ENCODE data around the gene MAPKAPK2.

The MAPKAPK2 gene

GRCh38 chr1:206651958-206652890 is 32.5 kb upstream of the MAPKAPK2 start:
- H3K4me1 ChIP-seq (ENCODE audit: control insufficient read depth, low read depth, low read length), result no peaks in the 10 kb centered on the region

GRCh38 chr1:206653715-206654459 is 30.8 kb upstream of the MAPKAPK2 start:
- DNase-seq, result no peak
- no peak overlapping the region for H2BK15ac ChIP-seq (replicated peaks; ENCODE audit: low read depth)
- no peak overlapping the region for H3K23ac ChIP-seq (ENCODE audit: low read length)
- H3K18ac ChIP-seq (ENCODE audit: low read length), result no peak overlapping the region
- no peak overlapping the region for H4K8ac ChIP-seq (ENCODE audit: low read depth, low read length)
- no peak overlapping the region for H3K56ac ChIP-seq (ENCODE audit: low read length)
- H3K79me1 ChIP-seq (ENCODE audit: low read length), result no peaks in the 10 kb centered on the region
- peaks cover 3% of the 10 kb centered on the region for H3K4me1 ChIP-seq (ENCODE audit: control insufficient read depth, low read depth, low read length)
- H2BK120ac ChIP-seq (ENCODE audit: low read depth, low read length), result no peak overlapping the region
- H2BK5ac ChIP-seq (ENCODE audit: low read length), result no peak overlapping the region
- WGBS (ENCODE audit: extremely low coverage, insufficient coverage, low lambda C conversion rate), result no CpG with 5 or more reads among the region's 7 CpGs
- no peaks in the 10 kb centered on the region for H3K27me3 ChIP-seq (ENCODE audit: insufficient read depth, low read length, poor library complexity)
- H3K27ac ChIP-seq (ENCODE audit: low read depth, low read length), result no peak overlapping the region
- H2AK5ac ChIP-seq (ENCODE audit: low read length), result no peak overlapping the region
- H3K9ac ChIP-seq (ENCODE audit: low read length), result no peak overlapping the region
- H3K79me2 ChIP-seq (ENCODE audit: control insufficient read depth, insufficient read depth, low read length), result no peaks in the 10 kb centered on the region
- no peak overlapping the region for H3K4me3 ChIP-seq (ENCODE audit: low read length)
- H3K4me2 ChIP-seq (ENCODE audit: low read length), result no peak overlapping the region
- H3K4ac ChIP-seq (ENCODE audit: low read depth, low read length), result no peak overlapping the region
- no peaks in the 10 kb centered on the region for H3K36me3 ChIP-seq (ENCODE audit: control insufficient read depth, insufficient read depth, low read length)
- no peak overlapping the region for H4K5ac ChIP-seq (ENCODE audit: low read length)

More at GRCh38 chr1:206651958-206652890, 32.5 kb upstream of the MAPKAPK2 start:
- H3K4me2 ChIP-seq (ENCODE audit: low read length), result no peak overlapping the region
- no peak overlapping the region for H2AK5ac ChIP-seq (ENCODE audit: low read length)
- no peaks in the 10 kb centered on the region for H3K79me2 ChIP-seq (ENCODE audit: control insufficient read depth, insufficient read depth, low read length)
- H4K5ac ChIP-seq (ENCODE audit: low read length), result no peak overlapping the region
- H3K56ac ChIP-seq (ENCODE audit: low read length), result no peak overlapping the region
- no peak overlapping the region for H3K4me3 ChIP-seq (ENCODE audit: low read length)
- H2BK15ac ChIP-seq (replicated peaks; ENCODE audit: low read depth), result no peak overlapping the region
- H3K36me3 ChIP-seq (ENCODE audit: control insufficient read depth, insufficient read depth, low read length), result peaks cover 4% of the 10 kb centered on the region
- no peak overlapping the region for H3K27ac ChIP-seq (ENCODE audit: low read depth, low read length)
- H3K9ac ChIP-seq (ENCODE audit: low read length), result no peak overlapping the region
- no peaks in the 10 kb centered on the region for H3K27me3 ChIP-seq (ENCODE audit: insufficient read depth, low read length, poor library complexity)
- no peak overlapping the region for H4K8ac ChIP-seq (ENCODE audit: low read depth, low read length)
- H3K23ac ChIP-seq (ENCODE audit: low read length), result no peak overlapping the region
- DNase-seq, result no peak
- H2BK5ac ChIP-seq (ENCODE audit: low read length), result no peak overlapping the region
- H3K79me1 ChIP-seq (ENCODE audit: low read length), result no peaks in the 10 kb centered on the region
- no peak overlapping the region for H3K18ac ChIP-seq (ENCODE audit: low read length)
- no CpG with 5 or more reads among the region's 5 CpGs for WGBS (ENCODE audit: extremely low coverage, insufficient coverage, low lambda C conversion rate)
- no peak overlapping the region for H3K4ac ChIP-seq (ENCODE audit: low read depth, low read length)
- no peak overlapping the region for H2BK120ac ChIP-seq (ENCODE audit: low read depth, low read length)

- H2BK15ac ChIP-seq (replicated peaks; ENCODE audit: low read depth), result no peak overlapping the region
- H3K23ac ChIP-seq (ENCODE audit: low read length), result no peak overlapping the region
- H3K79me2 ChIP-seq (ENCODE audit: control insufficient read depth, insufficient read depth, low read length), result no peaks in the 10 kb centered on the region
- H3K18ac ChIP-seq (ENCODE audit: low read length), result no peak overlapping the region
- H3K56ac ChIP-seq (ENCODE audit: low read length), result no peak overlapping the region
- H4K5ac ChIP-seq (ENCODE audit: low read length), result no peak overlapping the region
- WGBS (ENCODE audit: extremely low coverage, insufficient coverage, low lambda C conversion rate), result no CpG with 5 or more reads among the region's 2 CpGs
- no peaks in the 10 kb centered on the region for H3K27me3 ChIP-seq (ENCODE audit: insufficient read depth, low read length, poor library complexity)
- H2AK5ac ChIP-seq (ENCODE audit: low read length), result no peak overlapping the region
- H3K4ac ChIP-seq (ENCODE audit: low read depth, low read length), result no peak overlapping the region
- H3K27ac ChIP-seq (ENCODE audit: low read depth, low read length), result no peak overlapping the region
- no peak overlapping the region for H2BK120ac ChIP-seq (ENCODE audit: low read depth, low read length)
- no peak overlapping the region for H2BK5ac ChIP-seq (ENCODE audit: low read length)
- peaks cover 7% of the 10 kb centered on the region for H3K4me1 ChIP-seq (ENCODE audit: control insufficient read depth, low read depth, low read length)
- H3K4me2 ChIP-seq (ENCODE audit: low read length), result no peak overlapping the region
- no peak overlapping the region for H4K8ac ChIP-seq (ENCODE audit: low read depth, low read length)
- H3K4me3 ChIP-seq (ENCODE audit: low read length), result no peak overlapping the region
- no peaks in the 10 kb centered on the region for H3K79me1 ChIP-seq (ENCODE audit: low read length)
- no peak for DNase-seq
- no peak overlapping the region for H3K9ac ChIP-seq (ENCODE audit: low read length)
- no peaks in the 10 kb centered on the region for H3K36me3 ChIP-seq (ENCODE audit: control insufficient read depth, insufficient read depth, low read length)
Observed at GRCh38 chr1:206654828-206655227, 29.9 kb upstream of the MAPKAPK2 start.

GRCh38 chr1:206655471-206655882 is 29.2 kb upstream of the MAPKAPK2 start:
- H3K56ac ChIP-seq (ENCODE audit: low read length), result no peak overlapping the region
- H3K36me3 ChIP-seq (ENCODE audit: control insufficient read depth, insufficient read depth, low read length), result no peaks in the 10 kb centered on the region
- H2BK5ac ChIP-seq (ENCODE audit: low read length), result no peak overlapping the region
- H3K4me1 ChIP-seq (ENCODE audit: control insufficient read depth, low read depth, low read length), result peaks cover 7% of the 10 kb centered on the region
- H4K5ac ChIP-seq (ENCODE audit: low read length), result no peak overlapping the region
- no peak overlapping the region for H3K23ac ChIP-seq (ENCODE audit: low read length)
- H3K27ac ChIP-seq (ENCODE audit: low read depth, low read length), result no peak overlapping the region
- no peak overlapping the region for H4K8ac ChIP-seq (ENCODE audit: low read depth, low read length)
- no peak overlapping the region for H2BK120ac ChIP-seq (ENCODE audit: low read depth, low read length)
- H3K79me2 ChIP-seq (ENCODE audit: control insufficient read depth, insufficient read depth, low read length), result no peaks in the 10 kb centered on the region
- H3K4me3 ChIP-seq (ENCODE audit: low read length), result no peak overlapping the region
- no peak overlapping the region for H2AK5ac ChIP-seq (ENCODE audit: low read length)
- no peak overlapping the region for H3K9ac ChIP-seq (ENCODE audit: low read length)
- no peak overlapping the region for H3K18ac ChIP-seq (ENCODE audit: low read length)
- no peak overlapping the region for H2BK15ac ChIP-seq (replicated peaks; ENCODE audit: low read depth)
- H3K27me3 ChIP-seq (ENCODE audit: insufficient read depth, low read length, poor library complexity), result no peaks in the 10 kb centered on the region
- no peak overlapping the region for H3K4me2 ChIP-seq (ENCODE audit: low read length)
- no CpG with 5 or more reads among the region's 4 CpGs for WGBS (ENCODE audit: extremely low coverage, insufficient coverage, low lambda C conversion rate)
- no peak overlapping the region for H3K4ac ChIP-seq (ENCODE audit: low read depth, low read length)
- H3K79me1 ChIP-seq (ENCODE audit: low read length), result no peaks in the 10 kb centered on the region
- no peak for DNase-seq

- H2BK120ac ChIP-seq (ENCODE audit: low read depth, low read length), result no peak overlapping the region
- no CpG with 5 or more reads among the region's 3 CpGs for WGBS (ENCODE audit: extremely low coverage, insufficient coverage, low lambda C conversion rate)
- H2BK5ac ChIP-seq (ENCODE audit: low read length), result no peak overlapping the region
- H3K9ac ChIP-seq (ENCODE audit: low read length), result no peak overlapping the region
- no peak overlapping the region for H3K23ac ChIP-seq (ENCODE audit: low read length)
- H4K5ac ChIP-seq (ENCODE audit: low read length), result no peak overlapping the region
- no peak overlapping the region for H3K56ac ChIP-seq (ENCODE audit: low read length)
- no peaks in the 10 kb centered on the region for H3K79me2 ChIP-seq (ENCODE audit: control insufficient read depth, insufficient read depth, low read length)
- no peaks in the 10 kb centered on the region for H3K36me3 ChIP-seq (ENCODE audit: control insufficient read depth, insufficient read depth, low read length)
- H3K79me1 ChIP-seq (ENCODE audit: low read length), result no peaks in the 10 kb centered on the region
- no peaks in the 10 kb centered on the region for H3K27me3 ChIP-seq (ENCODE audit: insufficient read depth, low read length, poor library complexity)
- H3K4ac ChIP-seq (ENCODE audit: low read depth, low read length), result no peak overlapping the region
- no peak for DNase-seq
- H4K8ac ChIP-seq (ENCODE audit: low read depth, low read length), result no peak overlapping the region
- H3K4me2 ChIP-seq (ENCODE audit: low read length), result no peak overlapping the region
- H3K27ac ChIP-seq (ENCODE audit: low read depth, low read length), result no peak overlapping the region
- H3K18ac ChIP-seq (ENCODE audit: low read length), result no peak overlapping the region
- H2AK5ac ChIP-seq (ENCODE audit: low read length), result no peak overlapping the region
- no peak overlapping the region for H3K4me3 ChIP-seq (ENCODE audit: low read length)
- no peak overlapping the region for H2BK15ac ChIP-seq (replicated peaks; ENCODE audit: low read depth)
- peaks cover 7% of the 10 kb centered on the region for H3K4me1 ChIP-seq (ENCODE audit: control insufficient read depth, low read depth, low read length)
Observed at GRCh38 chr1:206656936-206657335, 27.8 kb upstream of the MAPKAPK2 start.

Measured in mesendoderm (in vitro differentiated cells).